Stimulated activated CD8-positive, alpha-beta memory T cell treated with anti-CD3 and anti-CD28 coated beads, Interleukin-15, amount 100 ng/mL, for 4 hours (primary cell): ENCODE data around the gene RGL2.
"Not testable (repeated sequence)": the region's sequence is repeated elsewhere in the genome, so short reads cannot be mapped to it uniquely, and the experiment has no call there.

Source experiments
- DNase-seq, 2 donors: peaks; one replicate each; pipeline ENCODE4 v3.0.0-alpha.2; 2020; ENCODE audit warnings: low read depth in 2 of 2

The RGL2 gene

GRCh38 chr6:33273924-33274902 is 24.5 kb downstream of the RGL2 start:
- no peak for DNase-seq

DNA sequence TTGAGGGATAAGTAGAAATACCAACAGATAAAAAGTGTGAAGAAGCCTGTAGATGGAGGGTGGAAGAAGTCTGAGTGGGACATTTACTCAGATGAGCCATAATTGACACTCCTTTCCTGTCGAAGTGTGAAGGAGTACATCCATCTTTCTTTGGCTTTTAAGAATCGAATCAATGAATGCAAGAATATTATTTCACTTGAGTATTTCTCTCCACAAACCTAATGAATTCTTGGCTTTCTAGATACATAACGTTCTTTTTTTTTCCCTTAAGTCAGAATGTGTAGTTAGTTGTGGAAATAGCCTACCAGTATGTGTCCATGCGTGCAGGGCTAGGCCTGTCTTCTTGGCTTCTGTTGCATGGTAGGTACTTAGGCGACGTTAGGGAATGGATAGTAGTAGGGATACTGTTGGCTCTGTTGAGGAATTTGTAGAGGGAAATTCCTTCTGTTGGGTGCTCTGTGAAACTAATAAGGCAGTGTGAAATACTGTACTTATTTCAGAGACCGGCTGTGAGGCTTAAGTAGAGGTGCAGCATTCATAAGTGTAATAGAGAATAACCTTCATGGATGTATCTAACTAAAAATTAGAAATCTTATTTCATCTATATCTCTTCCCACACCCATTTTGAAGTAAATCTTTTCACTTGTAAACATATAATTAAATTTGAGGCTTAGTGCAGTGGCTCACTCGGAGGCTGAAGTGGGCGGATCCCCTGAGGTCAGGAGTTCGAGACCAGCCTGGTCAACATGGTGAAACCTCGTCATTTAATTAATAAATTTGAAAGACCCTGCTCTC is 25.4 kb downstream of the RGL2 start:
- DNase-seq: no peak

GRCh38 chr6:33272275-33273128 is 26.2 kb downstream of the RGL2 start:
- DNase-seq: no peak

GRCh38 chr6:33271468-33272274 is 27.1 kb downstream of the RGL2 start, which contains the start of the genes RPS18 and VPS52:
RPS18 (plus strand) TSS chr6:33272075; CDS start chr6:33272120, 45 bp downstream.
VPS52 (minus strand) TSS chr6:33271876; CDS start chr6:33271675, 201 bp downstream.
- DNase-seq: peak; percentile 74 to 87

DNA sequence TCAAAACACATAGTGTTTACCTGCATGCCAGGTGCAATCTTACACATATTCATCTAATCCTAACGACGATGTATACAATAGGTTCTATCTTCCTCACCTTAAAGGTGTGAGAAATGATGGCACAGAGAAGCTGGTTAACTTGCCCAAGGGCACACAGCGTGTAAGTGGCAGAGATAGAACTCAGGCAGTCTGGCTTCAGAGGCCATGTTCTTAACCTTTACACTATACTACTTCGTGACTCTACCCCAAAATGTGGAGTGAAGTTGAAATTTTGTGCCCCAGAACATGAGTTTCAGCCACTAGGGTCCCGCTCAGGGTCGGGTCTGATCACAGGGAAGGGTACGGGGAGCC is 27.6 kb downstream of the RGL2 start:
- no peak for DNase-seq

GRCh38 chr6:33264015-33264414 is 34.7 kb downstream of the RGL2 start:
- DNase-seq: no peak

GRCh38 chr6:33262490-33262889 is 36.3 kb downstream of the RGL2 start:
- not testable (repeated sequence) for DNase-seq

GRCh38 chr6:33259032-33259431 is 39.7 kb downstream of the RGL2 start:
- DNase-seq: no peak

GRCh38 chr6:33254591-33254990 is 44.2 kb downstream of the RGL2 start:
- DNase-seq: no peak

DNA sequence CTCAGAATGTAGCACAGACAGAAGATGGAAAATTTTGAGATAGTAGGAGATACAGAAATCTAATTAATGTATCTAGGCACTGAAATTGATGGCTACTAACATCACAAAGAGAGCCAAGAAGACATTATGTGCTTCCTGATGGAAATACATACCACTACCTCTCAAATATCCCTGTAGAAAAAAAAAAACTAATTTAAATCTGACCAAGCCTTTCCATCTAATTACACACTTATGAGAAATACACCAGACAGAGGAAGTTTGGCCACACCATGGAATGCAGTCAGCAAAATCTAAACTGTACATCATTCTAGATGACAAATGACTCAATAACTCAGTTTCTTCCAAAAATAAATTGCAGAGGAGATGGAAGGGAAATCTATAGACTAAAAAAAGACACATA is 46.0 kb downstream of the RGL2 start:
- no peak for DNase-seq

DNA sequence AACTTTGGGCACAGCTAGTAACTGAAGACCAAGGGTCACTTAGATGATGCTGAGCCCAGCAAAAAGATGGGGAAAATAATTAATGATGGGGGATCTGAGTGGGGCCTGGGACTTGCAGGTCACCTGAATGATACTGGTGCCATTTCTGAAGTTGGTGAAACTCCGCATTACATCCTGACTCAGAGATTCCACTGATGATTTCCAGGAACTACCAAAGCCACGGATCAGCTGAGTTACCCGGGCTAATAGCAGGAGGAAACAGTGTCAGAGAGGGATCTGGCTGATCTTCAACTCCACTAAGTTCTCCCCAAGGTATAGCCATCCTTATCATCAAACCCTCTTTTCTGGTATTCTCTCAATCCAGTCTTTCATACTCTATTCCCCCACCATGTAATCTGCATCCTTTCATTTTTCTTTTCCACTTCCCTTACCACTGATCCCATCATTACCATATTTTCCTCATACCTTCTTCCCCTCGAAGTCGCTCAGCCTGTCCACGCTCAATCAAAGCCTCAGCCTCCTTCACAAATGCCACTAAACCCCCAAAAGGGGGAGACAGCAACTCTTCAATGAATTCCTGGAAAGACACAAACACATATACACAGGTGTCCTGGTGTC is 47.2 kb downstream of the RGL2 start:
- no peak for DNase-seq

DNA sequence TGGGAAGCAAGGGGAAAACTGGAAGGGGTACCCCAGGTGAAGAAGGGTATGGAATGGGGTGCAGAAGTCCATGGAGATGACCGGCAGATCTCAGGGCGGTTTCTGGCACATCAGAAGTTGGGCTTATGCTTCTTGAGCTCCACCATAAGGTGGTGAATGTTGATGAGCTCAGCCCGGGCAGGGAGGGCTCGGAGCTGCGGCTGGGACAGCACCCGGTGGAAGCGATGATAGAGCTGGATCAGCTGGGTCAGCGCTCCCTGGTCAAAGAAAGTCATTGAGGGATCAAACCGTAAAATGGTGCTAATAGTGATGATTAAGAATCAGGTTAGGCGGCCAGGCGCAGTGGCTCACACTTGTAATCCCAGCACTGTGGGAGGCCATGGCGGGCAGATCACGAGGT is 48.0 kb downstream of the RGL2 start:
- DNase-seq: no peak

DNA sequence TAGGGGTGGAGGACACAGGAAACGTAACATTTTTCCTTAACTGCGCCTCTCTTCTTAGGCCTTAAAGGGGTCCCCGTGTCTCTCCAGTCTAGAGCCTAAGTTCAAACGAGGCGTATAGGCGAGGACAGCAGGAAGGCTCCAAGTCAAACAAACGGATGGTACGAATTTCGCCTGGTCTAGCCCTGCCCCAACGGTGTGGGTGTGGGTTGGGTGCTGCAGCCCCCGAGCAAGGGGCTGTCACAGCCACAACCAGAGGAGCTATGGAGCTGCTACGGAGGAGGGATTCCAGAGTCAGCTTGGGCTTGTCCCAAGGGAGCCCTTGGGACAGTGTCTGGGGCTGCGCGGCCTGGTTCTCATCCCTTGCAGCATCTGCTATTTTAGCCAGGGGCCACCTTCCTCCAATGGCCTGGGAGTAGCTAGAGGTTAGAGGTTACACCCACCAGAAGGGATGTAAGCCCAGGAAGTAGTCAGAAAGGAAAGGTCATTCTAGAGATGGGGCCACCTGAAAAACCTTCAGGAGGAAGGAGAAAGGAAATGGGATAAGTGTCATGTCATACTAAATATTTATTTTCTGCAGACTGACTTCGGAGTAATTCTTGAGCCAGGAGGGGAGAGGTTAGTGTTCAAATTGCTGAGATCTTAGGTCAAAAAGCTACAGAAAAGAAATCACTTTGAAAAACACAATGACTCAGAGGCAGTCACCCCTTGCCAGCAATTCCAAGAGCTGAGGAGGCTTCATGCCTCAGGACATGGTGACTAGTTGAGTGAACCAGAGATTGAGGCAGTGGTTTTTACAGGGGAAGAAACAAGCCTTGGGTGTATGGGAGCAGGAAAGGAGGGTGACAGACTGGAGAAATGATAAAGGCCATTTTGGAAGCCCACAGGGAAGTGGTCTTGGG is 48.8 kb downstream of the RGL2 start:
- no peak for DNase-seq

DNA sequence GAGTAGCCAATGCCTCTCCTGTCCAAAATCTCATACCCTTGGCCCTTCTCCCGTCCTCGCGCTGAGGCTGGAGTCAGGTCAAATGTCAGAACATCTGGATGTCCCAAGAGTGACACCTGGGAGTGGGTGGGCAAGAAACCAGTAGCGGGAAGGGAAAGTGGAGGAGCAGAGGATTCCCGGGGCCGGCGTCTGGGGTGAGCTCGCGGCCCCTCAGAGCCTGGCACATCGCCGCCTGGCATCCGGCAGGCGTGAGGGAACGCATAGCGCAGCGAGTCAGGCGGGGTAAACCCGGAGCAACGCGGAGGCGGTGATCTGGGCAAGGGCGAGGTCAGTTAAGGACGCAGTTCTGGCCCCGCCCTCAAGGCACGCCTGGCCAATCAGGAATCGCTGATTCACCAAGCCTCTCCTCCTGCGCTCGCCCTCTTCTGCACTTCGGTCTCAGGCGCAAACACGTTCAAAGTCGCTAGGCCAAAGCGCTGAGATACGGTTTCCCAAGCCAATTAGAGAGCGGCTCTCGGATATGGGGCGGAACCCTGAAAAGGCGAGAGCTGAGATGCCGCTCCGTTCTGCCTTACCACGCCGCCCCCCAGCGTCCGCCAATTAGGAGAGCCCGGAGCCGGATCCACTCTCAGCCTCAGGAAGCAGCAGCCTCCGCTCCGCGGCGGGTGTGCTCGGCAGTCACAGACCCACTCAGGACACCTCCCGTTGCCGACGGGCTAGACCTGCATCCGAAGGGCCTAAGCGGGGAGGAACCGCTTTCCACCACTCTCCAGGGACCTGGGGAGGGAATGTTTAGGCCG is 49.6 kb downstream of the RGL2 start:
- DNase-seq: peak; percentile 90 to 92

- no peak for DNase-seq
Observed at GRCh38 chr6:33248643-33248931, 50.2 kb downstream of the RGL2 start.

DNA sequence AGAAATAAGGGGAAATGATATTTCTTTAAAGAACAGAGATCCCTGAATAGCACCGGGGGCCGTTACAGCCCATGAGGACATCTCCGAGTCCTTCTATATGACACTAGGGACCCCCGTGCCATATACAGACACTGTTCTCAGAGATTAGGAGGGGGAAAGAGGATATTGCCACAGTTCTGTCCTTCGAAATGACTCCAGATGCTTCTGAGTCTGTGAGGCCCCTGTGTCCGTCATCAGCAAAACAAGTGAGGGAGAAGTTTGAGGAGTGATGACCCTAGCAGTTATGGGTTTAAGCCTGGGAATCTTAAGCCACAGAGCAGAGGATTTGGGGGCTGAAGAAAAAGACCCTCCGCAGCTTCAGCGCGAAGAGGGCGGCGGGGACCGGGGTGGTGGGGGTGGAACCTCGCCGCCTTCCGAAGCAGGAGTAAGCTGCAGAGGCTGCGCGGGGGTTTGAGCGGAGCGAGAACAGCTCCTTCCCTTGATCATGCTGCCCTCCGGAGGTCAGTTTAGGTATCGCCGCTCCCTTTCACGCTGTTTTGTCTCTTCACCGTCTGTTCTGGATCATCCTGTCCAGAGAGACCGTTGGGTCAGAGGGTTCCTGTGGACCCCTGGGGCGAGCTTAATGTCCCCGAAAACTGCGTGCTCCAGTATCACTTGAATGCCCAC is 50.6 kb downstream of the RGL2 start:
- DNase-seq: peak; percentile 72 to 84

GRCh38 chr6:33243476-33243875 is 55.3 kb downstream of the RGL2 start:
- no peak for DNase-seq

DNA sequence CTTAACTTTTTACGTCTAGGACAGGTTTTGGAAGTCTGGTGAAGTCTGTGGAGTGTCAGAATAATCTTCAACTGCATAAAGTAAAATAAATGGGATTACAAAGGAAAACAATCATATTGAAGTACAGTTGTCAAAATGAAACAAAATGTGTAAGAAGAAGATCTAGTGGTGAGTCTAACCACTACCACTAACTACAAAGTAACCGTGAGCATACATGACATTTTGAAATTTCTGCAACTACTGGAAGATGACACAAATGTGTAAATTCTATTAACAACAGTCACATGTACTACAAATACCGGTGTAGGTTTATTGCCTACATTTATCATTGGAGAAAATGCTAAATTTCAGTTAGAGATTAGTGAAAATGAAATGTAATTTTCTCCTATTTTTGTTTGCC is 56.8 kb downstream of the RGL2 start:
- DNase-seq: no peak
